ENCODE measurements around the gene CGGBP1.
"Not testable (repeated sequence)": the region's sequence is repeated elsewhere in the genome, so short reads cannot be mapped to it uniquely, and the experiment has no call there.

GRCh38 chr3:88015656-88016055 lies 43.1 kb downstream of the CGGBP1 start:
- not testable (repeated sequence) for TF ChIP-seq CTCF (IDR thresholded peaks at IDR 0.05); EZH2 (IDR thresholded peaks at IDR 0.05; ENCODE audit: borderline replicate concordance, insufficient read depth, low read depth, low read length, poor library complexity, severe bottlenecking)
